Endothelial cell of hepatic sinusoid (primary cell): ENCODE measurements around the gene CD14.
"Not testable (repeated sequence)": the region's sequence is repeated elsewhere in the genome, so short reads cannot be mapped to it uniquely, and the experiment has no call there.

Experiments used
- in situ Hi-C: cut with HindIII; loops from 2 replicates; pipeline ENCODE4 v1.10.0; 2017; ENCODE audit warnings: low sequenced_read_pairs

CD14 gene

GRCh38 chr5:140633021-140633471 lies at the start of gene CD14:
Gene CD14 (minus strand): TSS chr5:140633175. CDS start chr5:140633071, 104 bp downstream.
- in situ Hi-C loops, result no loop called here

- in situ Hi-C loops, result loop anchor here (5.0 kb wide), 1 partner anchor 52 kb away; no protein-coding TSS in a partner anchor
These were observed 46.0 kb upstream of the CD14 start for GRCh38 chr5:140678993-140679392.

GRCh38 chr5:140677947-140678346 lies 45.0 kb upstream of the CD14 start:
- in situ Hi-C loops, result loop anchor here (5.0 kb wide), 1 partner anchor 51 kb away; no protein-coding TSS in a partner anchor

GRCh38 chr5:140674629-140675028 lies 41.7 kb upstream of the CD14 start:
- in situ Hi-C loops, result loop anchor here (5.0 kb wide), 1 partner anchor 47 kb away; no protein-coding TSS in a partner anchor

- in situ Hi-C loops, result no loop called here
These were observed 41.2 kb upstream of the CD14 start for GRCh38 chr5:140674211-140674610.

- in situ Hi-C loops, result no loop called here
These were observed 40.4 kb upstream of the CD14 start, which contains the start of gene DND1 for GRCh38 chr5:140673187-140673976. Gene DND1 (minus strand): TSS chr5:140673576. CDS start chr5:140673542, 34 bp downstream.

- in situ Hi-C loops, result no loop called here
These were observed 39.6 kb upstream of the CD14 start for GRCh38 chr5:140672455-140673186.

- in situ Hi-C loops, result no loop called here
These were observed 38.6 kb upstream of the CD14 start for GRCh38 chr5:140671472-140672125.

GRCh38 chr5:140671035-140671434 lies 38.1 kb upstream of the CD14 start:
- in situ Hi-C loops, result not testable (repeated sequence)

GRCh38 chr5:140664359-140665119 lies 31.6 kb upstream of the CD14 start, which contains the start of gene WDR55:
Gene WDR55 (plus strand): TSS chr5:140664904. CDS start chr5:140664913, 9 bp downstream.
- in situ Hi-C loops, result loop anchor here (5.0 kb wide), 1 partner anchor 33 kb away; no protein-coding TSS in a partner anchor

GRCh38 chr5:140664030-140664358 lies 31.0 kb upstream of the CD14 start:
- in situ Hi-C loops, result loop anchor here (5.0 kb wide), 1 partner anchor 33 kb away; no protein-coding TSS in a partner anchor

GRCh38 chr5:140660371-140660770 lies 27.4 kb upstream of the CD14 start:
- in situ Hi-C loops, result loop anchor here (5.0 kb wide), 1 partner anchor 37 kb away; no protein-coding TSS in a partner anchor

- in situ Hi-C loops, result loop anchor here (5.0 kb wide), 1 partner anchor 92 kb away; no protein-coding TSS in a partner anchor
These were observed 25.9 kb upstream of the CD14 start for GRCh38 chr5:140658870-140659269.

GRCh38 chr5:140647042-140647419 lies 14.1 kb upstream of the CD14 start:
- in situ Hi-C loops, result loop anchor here (10.0 kb wide), 1 partner anchor 282 kb away; the partner anchor contains the start of gene SLC4A9

- in situ Hi-C loops, result loop anchor here (10.0 kb wide), 1 partner anchor 278 kb away; the partner anchor contains the start of gene SLC4A9
These were observed 9.7 kb upstream of the CD14 start for GRCh38 chr5:140642718-140643117.

GRCh38 chr5:140641716-140642115 lies 8.7 kb upstream of the CD14 start:
- in situ Hi-C loops, result loop anchor here (10.0 kb wide), 1 partner anchor 277 kb away; the partner anchor contains the start of gene SLC4A9

- in situ Hi-C loops, result no loop called here
These were observed 6.4 kb upstream of the CD14 start, which contains the start of gene TMCO6 for GRCh38 chr5:140639148-140639981. Gene TMCO6 (plus strand): TSS chr5:140639451. CDS start chr5:140639528, 77 bp downstream.

- in situ Hi-C loops, result not testable (repeated sequence)
These were observed 5.8 kb upstream of the CD14 start for GRCh38 chr5:140638898-140639147.
